Uterus (tissue), 4 donors: ENCODE measurements around the gene CDCA3. TPM values are rescaled to one million over a fixed set of nuclear protein-coding genes. Genes with fewer than 3 reads are reported as not detected.
"Not testable (repeated sequence)": the region's sequence is repeated elsewhere in the genome, so short reads cannot be mapped to it uniquely, and the experiment has no call there.

Experiments
- DNase-seq, 2 donors: peaks; one replicate each; pipeline ENCODE4 v3.0.0-alpha.2; 2019 to 2020
- H3K27ac ChIP-seq, 2 donors: fragments of 200-600 bp; sonication (generic); 1 replicate in 1 of 2; 2 replicates in 1 of 2; pipeline ENCODE4 v1.5.1; 2016 to 2018
- H3K27me3 ChIP-seq, 2 donors: fragments of 200-600 bp; sonication (generic); one replicate each; pipeline ENCODE4 v1.5.1; 2018 to 2019; ENCODE audit warnings: control low read depth in 1 of 2
- H3K36me3 ChIP-seq, 2 donors: fragments of 200-600 bp; sonication (generic); one replicate each; pipeline ENCODE4 v1.5.1; 2019; ENCODE audit warnings: control low read depth in 1 of 2
- H3K4me1 ChIP-seq, 2 donors: fragments of 200-600 bp; sonication (generic); one replicate each; pipeline ENCODE4 v1.5.1; 2018 to 2019; ENCODE audit warnings: control low read depth in 1 of 2
- H3K4me3 ChIP-seq, 2 donors: fragments of 200-600 bp; sonication (generic); 1 replicate in 1 of 2; 2 replicates in 1 of 2; pipeline ENCODE4 v1.5.1; 2018 to 2019; ENCODE audit warnings: mild to moderate bottlenecking in 1 of 2
- H3K9me3 ChIP-seq, 2 donors: fragments of 200-600 bp; sonication (generic); one replicate each; pipeline ENCODE4 v1.5.1; 2019; ENCODE audit warnings: control low read depth in 1 of 2
- CTCF ChIP-seq, 4 experiments: fragments of 200-600 bp in 2 of 4; fragments of 450-650 bp in 2 of 4; sonication (generic) in 2 of 4; IDR thresholded peaks; one replicate each; pipeline ENCODE4 v1.5.1; 2016 to 2019; ENCODE audit warnings: antibody characterized with exemption in 4 of 4, mild to moderate bottlenecking in 2 of 4, moderate library complexity in 1 of 4
- POLR2A ChIP-seq, 2 donors: fragments of 450-650 bp; IDR thresholded peaks; one replicate each; pipeline ENCODE4 v1.6.1; 2016; ENCODE audit warnings: antibody characterized with exemption in 2 of 2, mild to moderate bottlenecking in 1 of 2, moderate library complexity in 1 of 2
- intact Hi-C: fragments of 100-400 bp; cut with DNase I; formaldehyde crosslinking; loops from one replicate; pipeline ENCODE4 v1.15.1; 2023; ENCODE audit warnings: low total_unique reads
- total RNA-seq, 4 donors: library from RNA; depleted of rRNA in 3 of 4; stranded (reverse); fragments of >200 nt in 3 of 4; gene quantifications; one replicate each; pipeline versions ENCODE4 v1.1.0 to v1.2.4, GENCODE V29; 2014 to 2023
- donor health status: DM: yes; HTN: yes; CAD: no.

CDCA3 gene
- total RNA-seq, 4 donors from 2014 or later: 0.76 to 9.6 TPM; not detected in 2

DNA sequence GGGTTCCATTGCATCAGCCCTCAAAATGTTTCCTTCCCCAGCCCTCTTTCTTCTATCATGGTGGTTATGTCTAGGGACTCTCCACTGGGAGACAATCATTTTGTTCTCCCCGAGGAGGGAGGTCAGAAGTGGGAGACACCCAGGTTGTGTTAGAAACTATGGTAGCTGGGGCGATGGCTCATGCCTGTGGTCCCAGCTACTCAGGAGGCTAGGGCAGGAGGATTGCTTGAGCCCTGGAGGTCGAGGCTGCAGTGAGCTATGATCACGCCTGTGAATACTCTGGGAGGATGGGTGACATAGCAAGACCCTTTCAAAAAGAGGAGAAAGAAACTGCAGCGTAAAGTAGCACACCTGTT is 40.5 kb upstream of the CDCA3 start:
- no peak for DNase-seq
- intact Hi-C loops: no loop called here

DNA sequence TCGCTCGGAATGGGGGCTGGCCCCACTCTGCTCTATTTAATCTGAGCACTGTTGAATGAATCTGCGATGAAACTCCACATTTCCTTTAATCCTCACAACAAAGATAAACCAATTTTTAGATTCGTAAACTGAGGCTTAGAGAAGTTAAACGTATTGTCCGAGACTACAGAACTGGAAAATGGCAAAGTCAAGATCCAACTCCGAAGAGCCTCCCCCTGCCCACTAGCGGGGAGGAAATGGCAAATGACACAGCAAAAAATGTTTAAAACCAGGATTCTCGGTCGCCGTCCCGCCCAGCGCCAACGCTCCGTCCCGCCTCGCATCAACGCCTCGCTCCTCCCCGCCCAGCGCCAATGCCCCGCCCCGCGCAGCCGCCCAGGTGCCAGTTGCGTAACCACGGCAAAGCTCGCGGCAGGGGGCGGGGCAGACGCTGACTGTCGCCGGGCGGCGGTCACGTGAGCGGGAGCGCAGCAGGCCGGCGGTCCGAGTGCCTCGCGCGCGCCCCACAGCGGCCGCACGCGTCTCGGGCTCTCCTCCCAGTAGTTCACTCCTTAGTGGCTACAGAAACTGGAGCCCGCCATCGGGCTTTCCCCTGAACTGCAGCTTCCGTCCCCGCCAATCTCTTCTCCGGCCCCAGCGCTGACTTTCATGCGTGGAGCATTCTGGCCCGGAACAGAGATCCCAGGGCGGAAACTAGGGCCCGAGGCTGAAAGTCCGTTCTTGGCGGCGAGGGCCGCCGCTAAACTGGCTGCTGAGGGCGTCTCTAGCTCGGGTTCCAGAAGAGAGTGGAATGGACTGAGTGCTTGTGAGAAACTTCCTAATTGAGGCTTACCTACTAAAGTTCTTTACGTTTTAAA is 39.9 kb upstream of the CDCA3 start:
- TF ChIP-seq POLR2A (IDR thresholded peaks at IDR 0.05): peak; percentile 67 to 81
- peak; percentile 84 to 97 (median 94) for TF ChIP-seq CTCF (IDR thresholded peaks at IDR 0.05)
- DNase-seq: peak; percentile 97 to 98
- no peaks in the 10 kb centered on the region for H3K4me1 ChIP-seq

More for the DNA sequence above, 40.5 kb upstream of the CDCA3 start:
- Histone ChIP-seq H3K27ac (peak overlapping the region; percentile 86 to 90), H3K9me3 (no peaks in the 10 kb centered on the region), H3K4me1 (no peaks in the 10 kb centered on the region), H3K4me3 (peak overlapping the region; percentile 34 to 36), H3K27me3 (no peaks in the 10 kb centered on the region), H3K36me3 (no peaks in the 10 kb centered on the region)
- no peak for TF ChIP-seq CTCF (IDR thresholded peaks at IDR 0.05)
- TF ChIP-seq POLR2A (IDR thresholded peaks at IDR 0.05): no peak

DNA sequence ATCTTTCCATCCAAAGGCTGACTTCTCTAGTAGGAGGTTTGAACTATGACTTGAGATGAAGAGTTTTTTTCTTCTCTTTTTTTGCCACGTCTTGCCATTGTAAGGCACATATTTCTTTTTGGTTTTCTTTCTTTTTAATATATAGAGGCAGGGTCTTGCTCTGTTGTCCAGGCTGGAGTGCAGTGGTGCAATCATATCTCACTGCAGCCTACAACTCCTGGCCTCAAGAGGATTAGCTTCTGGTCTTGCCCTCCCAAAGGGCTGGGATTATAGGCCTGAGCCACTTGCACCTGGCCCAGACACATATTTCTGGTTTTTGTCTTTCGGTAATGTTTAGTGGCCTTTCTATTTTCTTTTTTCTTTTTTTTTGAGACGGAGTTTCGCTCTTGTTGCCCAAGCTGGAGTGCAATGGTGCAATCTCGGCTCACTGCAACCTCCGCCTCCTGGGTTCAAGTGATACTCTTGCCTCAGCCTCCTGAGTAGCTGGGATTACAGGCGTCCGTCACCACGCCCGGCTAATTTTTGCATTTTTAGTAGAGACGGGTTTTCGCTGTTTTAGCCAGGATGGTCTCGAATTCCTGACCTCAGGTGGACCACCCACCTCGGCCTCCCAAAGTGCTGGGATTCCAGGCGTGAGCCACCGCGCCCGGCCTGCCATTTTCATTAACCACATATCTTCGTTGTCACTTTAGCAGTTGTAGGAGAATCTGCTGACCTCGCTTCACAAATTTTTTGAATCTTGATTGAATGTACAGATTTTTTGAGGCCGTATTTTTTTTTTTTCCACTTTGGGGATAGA is 38.9 kb upstream of the CDCA3 start:
- H3K27me3 ChIP-seq, DNase-seq, intact Hi-C loops, H3K36me3 ChIP-seq, H3K4me1 ChIP-seq, H3K9me3 ChIP-seq, H3K4me3 ChIP-seq: not testable (repeated sequence)
- H3K27ac ChIP-seq: peak overlapping the region; percentile 90

More for the DNA sequence above, 39.9 kb upstream of the CDCA3 start:
- Histone ChIP-seq H3K36me3 (no peaks in the 10 kb centered on the region), H3K27me3 (no peaks in the 10 kb centered on the region), H3K4me3 (peak overlapping the region; percentile 34 to 37), H3K27ac (peak overlapping the region; percentile 90), H3K9me3 (no peaks in the 10 kb centered on the region)
- intact Hi-C loops: no loop called here

- DNase-seq, H3K27me3 ChIP-seq, H3K36me3 ChIP-seq, H3K27ac ChIP-seq, H3K9me3 ChIP-seq, H3K4me1 ChIP-seq, H3K4me3 ChIP-seq, intact Hi-C loops: not testable (repeated sequence)
These were observed 37.7 kb upstream of the CDCA3 start for GRCh38 chr12:6888794-6889193.

DNA sequence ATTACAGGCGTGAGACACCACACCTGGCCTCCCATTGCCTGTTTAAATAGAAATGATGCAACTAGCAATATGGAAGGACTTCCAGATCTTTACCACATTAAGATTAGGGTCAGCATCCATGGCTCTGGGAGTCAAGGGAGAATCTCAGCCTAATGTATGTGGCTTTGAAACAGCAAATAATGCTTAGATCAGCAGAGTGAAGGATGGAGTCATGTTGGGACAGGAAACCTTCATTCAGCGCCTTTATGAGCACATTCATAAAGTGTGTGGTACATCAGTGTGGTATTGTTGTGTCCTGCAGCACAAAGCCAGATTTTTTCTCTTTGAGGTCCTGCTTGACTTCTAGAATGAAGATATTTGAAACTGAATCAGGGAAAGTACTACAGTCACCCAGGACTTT is 37.3 kb upstream of the CDCA3 start:
- Histone ChIP-seq H3K9me3 (no peaks in the 10 kb centered on the region), H3K36me3 (no peaks in the 10 kb centered on the region), H3K27ac (no peak overlapping the region), H3K4me1 (no peaks in the 10 kb centered on the region), H3K4me3 (no peak overlapping the region), H3K27me3 (no peaks in the 10 kb centered on the region)
- TF ChIP-seq POLR2A (IDR thresholded peaks at IDR 0.05): no peak
- no peak for TF ChIP-seq CTCF (IDR thresholded peaks at IDR 0.05)
- intact Hi-C loops: no loop called here
- DNase-seq: no peak

DNA sequence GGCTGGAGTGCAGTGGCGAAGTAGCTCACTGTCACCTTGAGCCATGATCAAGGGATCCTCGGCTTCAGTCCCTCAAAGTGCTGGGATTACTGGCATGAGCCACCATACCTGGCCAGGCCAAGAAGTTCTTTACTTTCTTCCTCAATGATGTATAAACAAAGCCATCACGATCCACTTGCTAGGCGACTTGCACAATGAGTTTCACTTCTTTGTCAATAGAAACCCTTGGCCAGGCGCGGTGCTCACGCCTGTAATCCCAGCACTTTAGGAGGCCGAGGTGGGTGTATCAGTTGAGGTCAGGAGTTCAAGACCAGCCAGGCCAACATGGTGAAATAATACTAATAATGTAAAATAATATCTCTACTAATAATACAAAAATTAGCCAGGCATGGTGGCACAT is 36.4 kb upstream of the CDCA3 start:
- Histone ChIP-seq H3K4me1 (no peaks in the 10 kb centered on the region), H3K4me3 (no peak overlapping the region), H3K36me3 (no peaks in the 10 kb centered on the region), H3K9me3 (no peaks in the 10 kb centered on the region), H3K27me3 (no peaks in the 10 kb centered on the region), H3K27ac (no peak overlapping the region)
- DNase-seq: no peak
- TF ChIP-seq POLR2A (IDR thresholded peaks at IDR 0.05): no peak
- no peak for TF ChIP-seq CTCF (IDR thresholded peaks at IDR 0.05)
- intact Hi-C loops: no loop called here

DNA sequence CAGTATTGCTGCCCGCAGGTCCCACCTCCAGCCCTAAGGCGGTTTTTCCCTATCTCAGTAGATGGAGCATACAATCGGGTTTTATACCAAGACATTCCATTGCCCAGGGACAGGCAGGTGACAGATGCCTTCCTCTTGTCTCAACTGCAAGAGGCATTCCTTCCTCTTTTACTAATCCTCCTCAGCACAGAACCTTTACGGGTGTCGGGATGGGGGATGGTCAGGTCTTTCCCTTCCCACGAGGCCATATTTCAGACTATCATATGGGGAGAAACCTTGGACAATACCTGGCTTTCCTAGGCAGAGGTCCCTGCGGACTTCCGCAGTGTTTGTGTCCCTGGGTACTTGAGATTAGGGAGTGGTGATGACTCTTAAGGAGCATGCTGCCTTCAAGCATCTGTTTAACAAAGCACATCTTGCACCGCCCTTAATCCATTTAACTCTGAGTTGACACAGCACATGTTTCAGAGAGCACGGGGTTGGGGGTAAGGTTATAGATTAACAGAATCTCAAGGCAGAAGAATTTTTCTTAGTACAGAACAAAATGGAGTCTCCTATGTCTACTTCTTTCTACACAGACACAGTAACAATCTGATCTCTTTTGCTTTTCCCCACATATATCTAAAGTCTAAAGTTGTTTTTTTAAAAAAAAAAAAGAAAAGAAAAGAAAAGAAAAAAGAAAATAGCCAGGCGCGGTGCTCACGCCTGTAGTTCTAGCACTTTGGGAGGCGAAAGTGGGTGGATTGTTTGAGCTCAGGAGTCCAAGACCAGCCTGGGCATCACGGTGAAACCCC is 35.3 kb upstream of the CDCA3 start:
- H3K4me3 ChIP-seq, H3K4me1 ChIP-seq, H3K27ac ChIP-seq, H3K27me3 ChIP-seq, DNase-seq, H3K9me3 ChIP-seq, intact Hi-C loops, H3K36me3 ChIP-seq: not testable (repeated sequence)
